Stimulated activated CD4-positive, alpha-beta T cell treated with anti-CD3 and anti-CD28 coated beads, Interleukin-12 subunit alpha, Interleukin-12 subunit beta, amount 100 ng/mL, for 48 hours (primary cell): ENCODE results near the gene IRX1.

Source experiments
- DNase-seq, 3 donors: peaks; one replicate each; pipeline ENCODE4 v3.0.0-alpha.2; 2020; ENCODE audit warnings: low read depth in 2 of 3, low spot score in 1 of 3

IRX1 gene

DNA sequence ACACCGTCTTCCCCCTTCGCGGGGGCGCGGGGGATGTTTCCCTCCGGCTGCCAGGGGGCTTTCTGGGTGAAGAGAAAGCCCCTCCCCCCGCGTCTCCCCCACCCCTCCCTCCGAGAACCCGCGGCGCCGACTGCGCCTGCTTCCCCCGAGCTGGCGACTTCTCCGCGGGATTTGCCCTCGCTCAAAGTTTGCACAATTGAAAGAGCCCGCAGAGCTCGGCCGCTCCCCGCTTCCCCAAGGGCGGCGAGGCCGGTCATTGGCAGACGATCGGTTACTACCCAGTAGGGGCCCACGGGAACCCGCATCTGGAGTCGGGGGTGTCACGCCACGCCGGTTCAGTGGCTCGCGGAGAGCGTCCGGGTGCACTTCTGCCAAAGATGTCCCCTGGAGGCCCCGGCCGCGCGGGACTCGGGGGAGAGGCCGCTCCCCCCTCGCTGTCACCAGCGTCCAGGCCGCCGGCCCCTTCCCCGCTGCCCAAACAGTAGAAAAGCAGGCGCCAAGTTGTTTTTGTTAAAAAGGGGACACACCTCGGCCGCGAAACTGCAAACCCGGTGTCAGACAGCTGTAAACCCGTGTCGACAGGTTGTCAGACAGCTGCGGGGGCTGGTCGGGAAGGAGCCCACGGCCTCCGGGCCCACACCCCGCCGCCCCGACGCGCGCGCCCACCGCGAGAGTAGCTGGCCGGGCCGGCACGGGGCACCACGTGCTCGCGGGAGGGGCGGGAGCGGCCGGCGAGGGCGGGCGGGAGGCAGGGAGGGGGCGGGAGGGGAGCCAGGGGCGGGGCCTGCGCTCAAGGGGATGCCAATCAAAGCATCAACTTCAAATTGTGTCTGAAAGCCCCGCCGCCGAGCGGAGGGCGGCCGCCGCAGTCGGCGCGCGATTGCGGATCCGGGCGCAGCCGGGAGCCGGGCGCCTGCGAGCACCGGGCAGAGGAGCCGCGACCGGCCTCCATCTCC, at the start of gene IRX1:
Gene IRX1 (plus strand): TSS at position 827 of the 956 bp plus-strand sequence. CDS start 274 bp downstream, outside the sequence.
- DNase-seq = no peak

DNA sequence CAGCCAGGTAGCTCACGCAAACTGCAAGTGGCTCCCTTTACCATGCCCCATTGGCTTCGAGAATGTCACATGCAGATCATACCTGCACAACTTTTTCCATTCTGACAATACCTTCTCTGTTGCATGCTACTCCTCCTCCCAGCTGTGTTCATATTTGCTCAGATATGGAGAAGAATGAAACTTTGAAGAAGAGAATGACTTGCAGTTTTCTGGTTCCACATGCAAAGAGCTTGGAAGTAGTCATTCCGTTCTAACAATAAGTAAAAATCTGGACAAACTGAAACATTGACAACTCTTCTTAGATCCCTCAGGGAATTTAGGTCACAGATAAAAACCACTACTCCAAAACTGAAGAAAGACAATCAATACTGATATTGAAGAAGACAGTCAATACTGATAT, 49.6 kb upstream of the IRX1 start:
- DNase-seq = no peak

DNA sequence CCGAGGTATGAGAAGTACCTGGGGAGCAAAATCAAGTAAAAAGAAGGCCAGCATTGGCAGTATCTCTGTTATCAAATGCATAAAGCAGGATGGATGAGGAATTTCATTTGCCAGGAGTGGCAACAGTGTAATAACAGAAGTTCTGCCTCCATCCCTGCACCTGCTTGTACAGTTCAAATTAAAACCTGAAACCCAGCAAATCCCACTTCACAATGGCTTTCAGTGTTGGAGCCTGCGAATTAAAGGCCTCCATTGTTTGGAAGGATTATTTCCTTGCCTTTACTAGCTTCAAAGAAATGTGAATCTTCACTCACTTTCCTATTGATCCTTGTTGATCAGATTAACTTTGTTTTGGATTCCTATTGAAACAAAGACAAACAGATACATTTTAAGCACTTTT, 31.5 kb upstream of the IRX1 start:
- no peak for DNase-seq

- DNase-seq = no peak
Measured at GRCh38 chr5:3564827-3565518, 30.7 kb upstream of the IRX1 start.

DNA sequence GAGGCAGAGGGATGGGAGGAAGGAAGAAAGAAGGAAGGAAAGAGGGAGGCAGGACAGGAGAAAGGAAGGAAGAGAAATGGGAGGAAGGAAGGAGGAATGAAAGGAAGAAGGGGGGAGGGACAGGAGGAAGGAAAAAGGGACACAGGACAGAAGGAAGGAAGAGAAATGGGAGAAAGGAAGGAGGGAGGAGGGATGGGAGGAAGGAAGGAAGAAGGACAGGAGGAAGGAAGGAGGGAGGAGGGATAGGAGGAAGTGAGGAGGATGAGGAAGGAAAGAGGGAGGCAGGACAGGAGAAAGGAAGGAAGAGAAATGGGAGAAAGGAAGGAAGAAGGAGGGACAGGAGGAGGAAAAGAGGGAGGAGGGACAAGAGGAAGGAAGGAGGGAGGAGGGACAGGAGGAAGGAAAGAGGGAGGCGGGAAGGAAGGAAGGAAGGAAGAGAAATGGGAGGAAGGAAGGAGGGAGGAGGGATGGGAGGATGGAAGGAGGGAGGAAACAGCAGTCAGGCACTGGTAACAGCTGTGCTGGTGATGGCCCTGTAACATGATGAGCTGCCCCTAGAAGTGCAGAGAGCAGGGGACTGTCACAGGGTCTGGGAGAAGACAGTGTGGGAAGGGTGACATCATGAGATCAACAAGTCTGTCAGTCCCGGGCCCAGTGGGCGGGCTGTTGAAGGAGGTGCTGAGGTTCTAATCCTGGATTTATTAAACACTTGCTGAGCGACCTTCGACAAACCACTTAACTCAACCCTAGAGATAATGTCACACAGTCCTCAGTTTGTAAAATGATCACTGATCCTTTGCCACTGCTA, 10.7 kb upstream of the IRX1 start:
- no peak for DNase-seq

- no peak for DNase-seq
Measured at GRCh38 chr5:3590161-3590966, 5.3 kb upstream of the IRX1 start.

- DNase-seq = no peak
Measured at GRCh38 chr5:3590967-3591900, 4.4 kb upstream of the IRX1 start.

DNA sequence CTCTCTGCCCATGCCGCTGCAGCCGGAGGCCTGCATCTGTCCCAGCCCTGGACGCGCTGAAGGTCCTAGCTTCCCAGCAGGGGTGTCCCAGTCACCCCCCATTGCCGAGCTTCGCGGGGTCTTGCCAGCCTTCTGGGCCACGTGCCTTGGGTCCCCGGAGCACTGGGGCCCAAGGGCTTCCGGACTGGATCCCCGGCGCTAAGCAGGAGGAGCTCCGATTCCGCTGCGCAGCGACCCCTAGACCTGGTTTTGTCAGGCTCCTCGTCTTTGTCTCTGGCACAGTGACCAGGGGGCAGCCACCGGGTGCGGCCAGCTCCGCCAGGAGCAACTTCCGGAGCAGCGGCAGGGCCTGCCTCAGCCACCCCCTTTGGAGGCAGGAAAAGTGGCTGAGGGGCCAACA, 3.3 kb upstream of the IRX1 start:
- DNase-seq = no peak

- DNase-seq = no peak
Measured at GRCh38 chr5:3593771-3594509, 1.7 kb upstream of the IRX1 start.

GRCh38 chr5:3594510-3595005, 1.1 kb upstream of the IRX1 start:
- DNase-seq = no peak

DNA sequence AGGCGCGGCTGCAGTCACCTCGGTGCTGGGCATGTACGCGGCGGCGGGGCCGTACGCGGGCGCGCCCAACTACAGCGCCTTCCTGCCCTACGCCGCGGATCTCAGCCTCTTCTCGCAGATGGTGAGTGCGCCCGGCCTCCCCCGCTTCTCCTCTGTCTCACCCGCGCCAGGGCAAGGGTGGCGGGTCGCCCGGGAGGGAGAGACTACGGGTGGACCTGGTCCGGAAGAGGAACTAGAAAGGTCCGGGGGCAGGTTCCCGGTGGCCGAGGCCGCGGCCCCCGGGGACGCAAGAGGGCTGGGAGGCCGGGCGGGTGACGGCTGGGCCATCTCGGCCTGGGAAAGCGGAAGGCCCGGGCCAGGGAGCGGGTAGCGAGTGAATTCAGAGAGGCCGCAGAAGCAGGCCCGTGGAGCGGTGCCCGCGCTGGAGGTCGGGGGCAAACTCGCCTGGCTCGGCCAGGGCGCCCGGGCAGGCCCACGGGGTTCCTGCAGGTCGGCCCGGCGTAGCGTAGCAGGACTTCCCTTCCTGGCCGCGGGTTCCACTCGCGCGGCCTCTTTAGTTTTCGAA, 711 bp downstream of the IRX1 start:
- no peak for DNase-seq

DNA sequence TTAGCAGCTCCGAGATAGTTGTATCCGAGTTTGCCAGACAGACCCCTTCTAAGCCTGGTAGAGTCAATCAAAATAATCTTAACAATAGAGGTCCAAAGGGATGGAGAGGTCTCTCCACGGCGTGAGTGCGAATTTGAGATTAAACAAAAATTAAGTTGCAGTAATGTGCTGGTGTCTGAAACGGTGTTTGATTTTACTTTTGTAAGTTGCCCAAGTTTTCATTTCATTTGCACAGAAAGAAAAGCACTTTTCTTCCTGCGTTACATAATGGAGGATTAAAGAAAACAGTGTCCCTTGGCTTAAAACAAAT, 1.2 kb downstream of the IRX1 start:
- no peak for DNase-seq

DNA sequence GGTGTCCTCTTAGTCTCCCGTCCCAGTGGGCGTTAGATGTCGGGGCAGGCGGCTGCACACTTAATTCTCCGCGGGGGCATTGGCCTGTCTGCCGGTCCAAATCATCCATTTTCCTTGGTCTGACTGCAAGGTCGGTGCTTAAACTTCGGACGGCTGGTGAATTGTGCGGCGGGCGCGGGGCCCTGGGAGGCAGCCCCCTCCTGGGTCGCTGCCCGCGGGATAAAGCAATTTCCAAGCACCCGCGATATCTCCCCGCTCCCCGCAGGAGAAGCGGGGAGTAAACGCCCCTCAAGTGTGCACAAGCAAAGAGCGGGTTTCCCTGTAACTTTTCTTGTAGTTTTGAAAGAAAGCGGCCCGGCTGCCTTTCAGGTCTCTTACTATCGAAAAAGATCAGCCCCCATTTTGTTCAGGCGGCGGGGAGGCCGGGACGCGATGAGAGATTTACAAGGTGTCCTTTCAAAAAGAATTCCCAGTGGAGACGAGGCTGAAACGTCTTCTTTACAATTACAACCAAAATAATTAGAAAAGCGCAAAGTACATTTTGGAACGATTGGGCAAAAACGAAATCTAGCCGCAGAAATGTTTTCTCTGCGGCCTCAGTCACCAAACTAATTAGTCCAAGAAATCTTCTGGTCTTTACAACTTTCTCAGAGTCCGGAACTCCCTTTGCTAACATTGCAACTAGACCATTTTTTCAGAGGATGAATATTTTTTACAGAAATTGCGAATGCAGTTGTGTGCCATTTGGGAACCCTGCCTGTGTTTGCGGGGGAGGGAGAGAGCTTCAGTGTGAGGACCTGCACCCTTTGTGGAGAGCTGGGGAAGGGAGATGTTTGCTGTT, 1.8 kb downstream of the IRX1 start:
- DNase-seq = no peak

DNA sequence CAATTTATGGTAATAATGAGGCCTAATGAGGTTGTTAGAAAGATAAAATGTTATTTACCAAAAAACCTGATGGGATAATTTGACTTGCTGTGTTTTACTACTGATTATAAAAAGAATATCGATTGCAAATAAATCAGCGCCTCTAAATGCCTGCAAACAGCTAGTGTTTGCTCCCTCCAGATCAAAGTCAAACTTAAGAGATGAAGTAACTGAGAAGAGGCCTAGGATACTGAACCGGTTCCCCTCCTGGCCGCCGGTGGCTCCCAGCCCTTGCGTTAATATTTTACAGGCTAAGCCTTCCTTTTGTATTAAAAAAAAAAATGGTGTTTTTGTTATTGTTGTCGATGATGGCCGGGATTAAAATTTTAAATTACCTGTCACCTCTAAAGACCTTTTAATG, 2.6 kb downstream of the IRX1 start:
- no peak for DNase-seq

DNA sequence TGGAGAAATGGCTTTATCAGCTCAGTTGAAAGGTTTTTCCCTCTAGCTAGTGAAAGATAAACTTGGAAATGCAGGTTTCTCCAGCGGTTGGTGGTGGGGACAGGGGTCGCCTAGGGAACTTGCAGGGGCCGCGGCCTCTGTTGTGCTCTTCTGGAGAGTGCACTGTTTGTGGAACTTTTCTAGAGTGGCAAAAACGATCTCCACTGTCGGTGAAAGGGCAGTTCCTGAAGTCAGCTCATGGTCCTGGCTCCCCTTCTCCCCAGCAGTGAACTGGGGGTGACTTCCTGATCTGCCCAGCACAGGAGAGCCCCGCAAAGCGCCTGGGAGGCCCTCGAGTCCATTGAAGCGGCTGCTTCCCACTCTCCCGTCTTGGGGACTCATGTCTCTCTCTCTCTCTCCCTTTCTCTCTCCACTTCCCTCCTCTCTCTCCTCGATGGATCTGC, 3.2 kb downstream of the IRX1 start:
- DNase-seq = no peak

- DNase-seq = no peak
Measured at GRCh38 chr5:3599226-3600105, 3.8 kb downstream of the IRX1 start.
